Activated CD4-positive, alpha-beta memory T cell treated with anti-CD3 and anti-CD28 coated beads for 36 hours (primary cell): ENCODE measurements around the gene CCL20. TPM values are rescaled to one million over a fixed set of nuclear protein-coding genes. Genes with fewer than 3 reads are reported as not detected.

ENCODE experiments used
- CTCF ChIA-PET: fragments of 350-600 bp; sonication (Branson Sonifier 250); formaldehyde crosslinking; loops from one replicate; lab custom pipeline; 2021; ENCODE audit warnings: antibody characterized with exemption, inconsistent platforms; lab: Charles Lee
- POLR2A ChIA-PET: fragments of 350-600 bp; sonication (Branson Sonifier 250); formaldehyde crosslinking; loops from one replicate; lab custom pipeline; 2021; ENCODE audit warnings: antibody characterized with exemption; lab: Charles Lee
- DNase-seq: peaks from one replicate; pipeline ENCODE4 v3.0.0-alpha.2; 2020
- H3K27ac Mint-ChIP-seq: one replicate; pipeline ENCODE4 v1.8.0; 2021; ENCODE audit warnings: mixed read lengths
- H3K27me3 Mint-ChIP-seq: one replicate; pipeline ENCODE4 v1.8.0; 2021; ENCODE audit warnings: mixed read lengths
- H3K36me3 Mint-ChIP-seq: one replicate; pipeline ENCODE4 v1.8.0; 2021; ENCODE audit warnings: mixed read lengths
- H3K4me1 Mint-ChIP-seq: one replicate; pipeline ENCODE4 v1.8.0; 2021; ENCODE audit warnings: low read depth, mixed read lengths
- H3K4me3 Mint-ChIP-seq: one replicate; pipeline ENCODE4 v1.8.0; 2021; ENCODE audit warnings: mild to moderate bottlenecking, mixed read lengths
- H3K9me3 Mint-ChIP-seq: one replicate; pipeline ENCODE4 v1.8.0; 2021; ENCODE audit warnings: mixed read lengths
- intact Hi-C: fragments of 100-400 bp; cut with micrococcal nuclease; formaldehyde crosslinking; loops from one replicate; pipeline ENCODE4 v1.15.1; 2023
- total RNA-seq, 2 experiments: library from RNA; stranded (reverse); gene quantifications; one replicate each; pipeline ENCODE4 v1.2.3, GENCODE V29; 2021

The CCL20 gene, protein sequence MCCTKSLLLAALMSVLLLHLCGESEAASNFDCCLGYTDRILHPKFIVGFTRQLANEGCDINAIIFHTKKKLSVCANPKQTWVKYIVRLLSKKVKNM
- total RNA-seq: 10 to 100 TPM; 72.0 to 74.7 TPM

DNA sequence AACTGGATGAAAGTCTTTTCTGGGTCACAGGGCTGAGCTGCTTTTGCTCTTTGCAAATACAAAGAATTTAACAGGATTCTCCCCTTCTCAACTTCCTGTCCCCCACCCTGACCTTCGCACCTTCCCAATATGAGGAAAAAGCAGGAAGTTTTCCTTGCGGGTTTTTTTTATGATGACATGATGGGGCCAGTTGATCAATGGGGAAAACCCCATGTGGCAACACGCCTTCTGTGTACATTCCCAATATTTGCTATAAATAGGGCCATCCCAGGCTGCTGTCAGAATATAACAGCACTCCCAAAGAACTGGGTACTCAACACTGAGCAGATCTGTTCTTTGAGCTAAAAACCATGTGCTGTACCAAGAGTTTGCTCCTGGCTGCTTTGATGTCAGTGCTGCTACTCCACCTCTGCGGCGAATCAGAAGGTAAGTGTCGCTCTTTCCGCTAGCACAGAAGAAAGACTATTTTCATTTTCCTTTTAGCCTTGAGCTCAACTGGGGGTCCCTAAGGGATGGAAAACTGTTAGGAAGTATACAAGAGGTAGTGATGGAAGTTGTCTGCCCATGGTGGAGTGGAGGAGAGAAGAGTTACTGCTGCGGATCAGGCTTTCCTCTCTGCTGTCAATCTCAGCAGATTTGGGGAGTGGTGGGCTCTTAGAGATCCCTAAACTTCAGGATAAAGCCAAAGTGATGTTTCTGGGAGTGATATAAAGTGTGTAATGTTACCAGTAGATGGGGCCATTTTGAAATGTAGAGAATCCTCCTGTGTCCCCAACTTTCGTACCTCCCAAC is at the start of gene CCL20:
TSS of gene CCL20 (plus strand) at position 281 of the 792 bp plus-strand sequence. CDS start at position 351, 70 bp downstream.
- Mint-ChIP-seq H3K27me3 (no peaks in the 10 kb centered on the region), H3K4me3 (peak within 1 kb of the TSS; percentile 67), H3K36me3 (peaks cover 13% of the 10 kb centered on the region), H3K27ac (peak within 1 kb of the TSS; percentile 78), H3K4me1 (peaks cover 37% of the 10 kb centered on the region), H3K9me3 (no peaks in the 10 kb centered on the region)
- intact Hi-C loops: loop anchor here (1.0 to 10.0 kb wide), 2 partner anchors 30 to 979 kb away; partner anchors contain the start of gene RHBDD1
- DNase-seq: no peak
- ChIA-PET POLR2A (interaction anchor here (0.5 to 3.6 kb wide), 4 partner anchors 8 to 43 kb away, joined by 3 to 29 read pairs (median 6); no protein-coding TSS in a partner anchor), CTCF (interaction anchor here (0.6 to 2.3 kb wide), 6 partner anchors 31 to 284 kb away, joined by 3 to 9 read pairs (median 4); no protein-coding TSS in a partner anchor)

DNA sequence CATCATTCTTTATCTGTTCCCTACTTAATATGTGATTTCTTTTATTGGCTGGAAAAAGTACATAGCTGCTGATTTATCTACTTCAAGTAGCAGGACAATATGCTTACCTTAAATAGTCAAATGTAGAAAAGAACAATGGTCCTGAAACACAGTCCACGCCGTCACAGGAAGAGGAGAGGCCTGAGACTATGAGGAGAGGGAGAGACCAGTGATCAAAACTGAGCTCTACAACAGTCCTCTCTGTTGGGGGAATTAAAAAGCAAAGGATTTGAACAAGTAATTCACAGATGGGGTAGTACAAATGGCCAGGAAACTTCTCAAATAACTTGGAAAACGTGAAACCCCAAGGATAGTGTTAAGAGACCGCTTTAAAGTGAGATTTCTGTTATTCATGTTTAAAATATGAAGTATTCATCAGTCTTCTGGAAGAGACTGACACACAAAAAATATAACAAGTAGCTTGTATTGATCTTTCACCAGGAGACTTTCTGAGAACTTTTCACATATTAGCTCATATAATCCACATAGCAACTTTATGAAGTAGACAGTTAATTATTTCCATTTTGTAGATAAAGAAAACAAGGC is 47.8 kb upstream of the CCL20 start:
- ChIA-PET POLR2A (no interaction called here), CTCF (interaction anchor here (0.5 to 5.3 kb wide), 54 partner anchors 8 to 733 kb away, joined by 3 to 82 read pairs (median 4); partner anchors contain the start of genes AGFG1 and MFF)
- Mint-ChIP-seq H3K27ac (no peak overlapping the region), H3K27me3 (no peaks in the 10 kb centered on the region), H3K36me3 (no peaks in the 10 kb centered on the region), H3K4me3 (no peak overlapping the region), H3K9me3 (no peaks in the 10 kb centered on the region), H3K4me1 (no peaks in the 10 kb centered on the region)
- DNase-seq: no peak
- intact Hi-C loops: loop anchor here (1.0 to 5.0 kb wide), 4 partner anchors 108 to 635 kb away; partner anchors contain the start of gene AGFG1

DNA sequence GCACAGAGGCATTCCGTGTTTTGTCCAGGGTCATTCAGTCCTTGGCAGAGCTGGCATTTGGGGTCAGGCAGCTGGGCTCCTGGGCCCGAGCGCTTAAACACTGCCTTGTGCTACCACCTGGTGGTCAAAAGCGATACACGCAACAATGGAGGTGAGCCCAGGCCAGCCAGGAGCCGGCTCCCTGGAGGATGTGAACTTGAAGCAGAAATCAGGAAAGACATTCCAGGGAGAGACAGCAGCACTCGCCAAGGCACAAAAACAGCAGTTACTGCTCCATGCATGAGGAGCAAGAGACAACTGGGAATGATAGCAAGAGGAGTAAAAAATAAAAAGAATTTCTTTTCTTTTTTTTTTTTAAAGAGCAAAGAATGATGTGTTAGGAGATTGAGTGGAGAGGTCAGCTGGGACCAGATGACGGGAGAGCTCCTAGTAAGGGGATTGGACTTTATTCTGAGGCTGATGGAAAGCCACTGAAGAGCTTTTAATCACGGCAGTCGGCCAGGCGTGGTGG is 47.2 kb upstream of the CCL20 start:
- intact Hi-C loops: loop anchor here (1.0 to 5.0 kb wide), 4 partner anchors 108 to 636 kb away; partner anchors contain the start of gene AGFG1
- Mint-ChIP-seq H3K4me1 (no peaks in the 10 kb centered on the region), H3K27me3 (no peaks in the 10 kb centered on the region), H3K36me3 (no peaks in the 10 kb centered on the region), H3K9me3 (no peaks in the 10 kb centered on the region), H3K4me3 (no peak overlapping the region), H3K27ac (no peak overlapping the region)
- peak; percentile 72 for DNase-seq
- ChIA-PET CTCF (interaction anchor here (0.5 to 5.3 kb wide), 53 partner anchors 8 to 733 kb away, joined by 3 to 82 read pairs (median 4); partner anchors contain the start of genes AGFG1 and MFF), POLR2A (no interaction called here)

DNA sequence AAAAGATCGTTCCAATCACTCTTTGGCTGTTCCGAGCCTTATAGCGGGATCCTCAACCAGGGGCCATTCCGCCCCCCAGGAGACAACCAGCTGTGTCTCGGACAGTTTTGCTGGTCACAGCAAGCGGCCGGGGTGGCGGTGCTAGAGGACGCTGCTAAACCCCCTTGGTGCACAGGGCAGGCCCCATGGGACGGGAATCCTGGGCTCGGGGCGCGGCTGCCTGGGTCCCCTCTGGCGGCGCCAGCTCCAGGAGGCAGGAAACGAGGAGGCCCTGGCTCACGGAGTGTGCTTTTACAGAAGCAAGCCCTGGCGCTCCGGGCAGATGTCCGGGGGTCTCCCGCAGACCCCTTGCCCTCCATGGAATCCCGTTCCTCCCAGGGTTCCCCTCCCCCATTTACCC is 45.8 kb upstream of the CCL20 start:
- no peaks in the 10 kb centered on the region for H3K9me3 Mint-ChIP-seq
- no peaks in the 10 kb centered on the region for H3K4me1 Mint-ChIP-seq
- no peak overlapping the region for H3K4me3 Mint-ChIP-seq
- no peak for DNase-seq
- H3K27ac Mint-ChIP-seq: no peak overlapping the region
- ChIA-PET CTCF (interaction anchor here (1.5 to 5.3 kb wide), 3 partner anchors 94 to 112 kb away, joined by 3 to 82 read pairs (median 4); no protein-coding TSS in a partner anchor), POLR2A (no interaction called here)
- no peaks in the 10 kb centered on the region for H3K27me3 Mint-ChIP-seq
- no peaks in the 10 kb centered on the region for H3K36me3 Mint-ChIP-seq
- intact Hi-C loops: loop anchor here (2.0 to 5.0 kb wide), 2 partner anchors 296 to 637 kb away; partner anchors contain the start of gene AGFG1

DNA sequence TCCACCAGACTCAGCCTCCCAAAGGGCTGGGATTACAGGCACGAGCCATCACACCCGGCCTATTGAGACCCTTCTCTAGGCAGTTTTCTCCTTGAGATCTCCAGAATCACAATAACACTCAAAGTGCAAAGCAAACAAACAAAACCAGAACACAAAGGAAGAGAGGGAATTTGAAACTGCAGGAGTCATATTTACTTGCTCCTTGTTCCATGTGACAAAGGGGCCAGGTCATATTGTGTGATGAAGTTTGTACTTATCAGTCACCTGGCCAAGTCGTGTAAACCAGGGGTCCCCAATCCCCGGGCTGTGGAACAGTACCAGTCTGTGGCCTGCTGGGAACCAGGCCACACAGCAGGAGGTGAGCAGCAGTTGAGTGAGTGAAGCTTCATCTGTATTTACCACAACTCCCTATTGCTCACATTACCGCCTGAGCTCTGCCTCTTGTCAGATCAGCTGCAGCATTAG is 41.4 kb upstream of the CCL20 start:
- intact Hi-C loops: no loop called here
- H3K9me3 Mint-ChIP-seq: no peaks in the 10 kb centered on the region
- CTCF ChIA-PET: interaction anchor here (0.6 to 0.7 kb wide), 2 partner anchors 42 to 90 kb away, joined by 3 to 6 read pairs; no protein-coding TSS in a partner anchor

DNA sequence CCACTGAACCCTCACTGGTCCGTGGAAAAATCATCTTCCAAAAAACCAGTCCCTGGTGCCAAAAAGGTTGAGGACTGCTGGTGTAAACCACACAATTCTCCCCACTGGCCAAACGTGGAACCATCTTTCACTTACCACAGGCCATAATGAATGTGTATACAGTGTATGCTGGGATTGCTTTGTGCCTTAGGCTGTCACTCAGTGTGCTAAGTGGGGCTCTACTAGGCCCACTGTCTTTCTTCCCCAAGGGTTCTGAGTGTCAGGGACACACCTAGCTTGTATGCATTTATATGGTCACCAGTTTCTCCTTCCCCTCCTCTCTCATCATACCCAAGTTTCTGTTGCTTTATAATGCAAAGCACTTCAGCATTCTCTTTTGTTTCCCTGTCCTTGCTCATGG is 40.7 kb upstream of the CCL20 start:
- Mint-ChIP-seq H3K27ac (no peak overlapping the region), H3K27me3 (no peaks in the 10 kb centered on the region), H3K36me3 (no peaks in the 10 kb centered on the region), H3K4me3 (no peak overlapping the region), H3K9me3 (no peaks in the 10 kb centered on the region), H3K4me1 (peaks cover 16% of the 10 kb centered on the region)
- intact Hi-C loops: no loop called here
- ChIA-PET CTCF (interaction anchor here (0.7 to 2.4 kb wide), 4 partner anchors 9 to 90 kb away, joined by 3 to 17 read pairs (median 4); partner anchors contain the start of gene CCL20), POLR2A (no interaction called here)
- no peak for DNase-seq

More for the DNA sequence above, 41.4 kb upstream of the CCL20 start:
- DNase-seq: no peak
- no peak overlapping the region for H3K4me3 Mint-ChIP-seq
- POLR2A ChIA-PET: no interaction called here
- no peak overlapping the region for H3K27ac Mint-ChIP-seq
- H3K27me3 Mint-ChIP-seq: no peaks in the 10 kb centered on the region
- no peaks in the 10 kb centered on the region for H3K36me3 Mint-ChIP-seq
- peaks cover 16% of the 10 kb centered on the region for H3K4me1 Mint-ChIP-seq

DNA sequence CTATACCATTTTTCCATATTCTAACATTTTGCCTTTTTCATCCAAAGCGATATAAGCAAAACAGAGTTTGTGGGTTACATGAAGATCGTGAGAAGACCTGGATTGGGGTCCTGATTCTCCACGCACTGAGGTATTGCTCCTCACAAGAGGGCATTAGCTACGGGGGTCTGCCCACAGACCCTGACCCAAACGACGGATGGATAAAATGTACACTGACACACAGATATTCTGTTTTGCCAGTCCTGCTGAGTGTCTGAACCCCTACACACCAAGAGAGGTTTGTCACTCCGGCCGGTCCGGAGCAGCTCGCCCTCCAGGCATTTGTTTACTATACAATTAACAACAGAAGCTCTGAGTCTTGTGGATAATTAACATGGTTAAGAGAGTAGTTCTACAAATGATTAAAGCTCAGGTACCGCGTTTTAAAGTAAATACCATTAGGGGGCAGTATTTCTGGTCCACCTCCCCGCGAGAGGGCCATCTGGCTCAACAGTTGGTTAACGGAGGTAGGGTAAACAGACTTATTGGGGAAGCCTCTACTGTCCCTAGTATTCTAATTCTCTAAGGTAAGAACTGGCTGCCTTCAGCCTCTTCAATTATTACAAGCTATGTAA is 39.5 kb upstream of the CCL20 start:
- Mint-ChIP-seq H3K36me3 (no peaks in the 10 kb centered on the region), H3K9me3 (no peaks in the 10 kb centered on the region), H3K4me1 (peaks cover 16% of the 10 kb centered on the region), H3K27ac (peak overlapping the region; percentile 50), H3K4me3 (no peak overlapping the region), H3K27me3 (no peaks in the 10 kb centered on the region)
- ChIA-PET CTCF (interaction anchor here (0.7 to 2.7 kb wide), 14 partner anchors 8 to 398 kb away, joined by 3 to 29 read pairs (median 3); partner anchors contain the start of gene CCL20), POLR2A (interaction anchor here (0.8 to 1.4 kb wide), 3 partner anchors 9 to 89 kb away, joined by 3 to 7 read pairs (median 3); no protein-coding TSS in a partner anchor)
- intact Hi-C loops: loop anchor here (1.0 kb wide), 2 partner anchors 88 to 110 kb away; no protein-coding TSS in a partner anchor
- DNase-seq: peak; percentile 37

DNA sequence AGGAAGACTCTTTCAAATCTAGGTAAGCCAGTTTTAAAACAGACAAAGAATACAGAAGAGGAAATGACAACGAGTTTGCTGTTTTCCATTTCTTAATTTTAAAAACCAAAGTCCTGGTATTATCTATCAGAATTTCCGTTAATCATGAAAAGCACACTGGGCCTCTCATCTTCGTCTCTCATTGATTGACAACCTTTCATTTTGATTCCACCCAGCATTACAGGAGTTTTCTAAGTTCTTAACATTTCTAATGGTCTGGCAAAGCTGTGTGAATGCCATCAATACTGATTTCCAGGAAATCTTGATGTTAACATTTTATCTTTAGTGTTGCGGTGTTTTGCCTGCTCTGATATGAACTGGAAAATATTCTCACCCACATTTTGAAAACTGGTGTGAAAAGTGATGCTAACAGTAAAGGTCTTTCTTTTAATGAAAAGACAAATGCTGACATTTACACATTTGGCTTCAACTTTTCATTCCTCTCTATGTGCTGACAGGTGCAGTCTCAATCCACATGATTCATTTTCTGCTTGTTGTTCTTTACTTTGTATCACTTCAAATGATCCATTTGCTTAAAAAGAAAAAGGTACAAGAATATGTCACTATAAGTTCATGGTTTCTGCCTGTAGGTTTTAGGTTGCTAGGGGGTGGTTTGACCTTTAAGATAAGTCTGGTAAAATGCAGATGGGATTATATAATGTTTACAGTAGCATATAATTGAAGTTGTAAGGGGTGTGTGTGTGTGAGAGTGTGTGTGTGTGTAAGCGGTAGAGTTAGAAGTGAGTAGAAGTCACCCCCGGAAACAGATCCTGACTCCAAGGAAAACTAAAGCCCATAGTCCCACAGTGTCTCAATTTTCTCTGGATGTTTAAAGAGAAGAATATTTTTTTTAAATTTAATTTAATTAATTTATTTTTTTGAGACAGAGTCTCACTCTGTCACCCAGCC is 38.5 kb upstream of the CCL20 start:
- intact Hi-C loops: loop anchor here (1.0 kb wide), 3 partner anchors 43 to 109 kb away; no protein-coding TSS in a partner anchor
- peaks cover 16% of the 10 kb centered on the region for H3K4me1 Mint-ChIP-seq
- ChIA-PET POLR2A (interaction anchor here (0.8 to 1.4 kb wide), 2 partner anchors 8 to 88 kb away, joined by 3 to 7 read pairs; no protein-coding TSS in a partner anchor), CTCF (interaction anchor here (0.8 to 2.7 kb wide), 10 partner anchors 8 to 399 kb away, joined by 3 to 29 read pairs (median 6); no protein-coding TSS in a partner anchor)
- H3K9me3 Mint-ChIP-seq: no peaks in the 10 kb centered on the region
- peak overlapping the region; percentile 1 for H3K4me3 Mint-ChIP-seq
- DNase-seq: no peak
- peak overlapping the region; percentile 50 for H3K27ac Mint-ChIP-seq
- no peaks in the 10 kb centered on the region for H3K36me3 Mint-ChIP-seq
- no peaks in the 10 kb centered on the region for H3K27me3 Mint-ChIP-seq

DNA sequence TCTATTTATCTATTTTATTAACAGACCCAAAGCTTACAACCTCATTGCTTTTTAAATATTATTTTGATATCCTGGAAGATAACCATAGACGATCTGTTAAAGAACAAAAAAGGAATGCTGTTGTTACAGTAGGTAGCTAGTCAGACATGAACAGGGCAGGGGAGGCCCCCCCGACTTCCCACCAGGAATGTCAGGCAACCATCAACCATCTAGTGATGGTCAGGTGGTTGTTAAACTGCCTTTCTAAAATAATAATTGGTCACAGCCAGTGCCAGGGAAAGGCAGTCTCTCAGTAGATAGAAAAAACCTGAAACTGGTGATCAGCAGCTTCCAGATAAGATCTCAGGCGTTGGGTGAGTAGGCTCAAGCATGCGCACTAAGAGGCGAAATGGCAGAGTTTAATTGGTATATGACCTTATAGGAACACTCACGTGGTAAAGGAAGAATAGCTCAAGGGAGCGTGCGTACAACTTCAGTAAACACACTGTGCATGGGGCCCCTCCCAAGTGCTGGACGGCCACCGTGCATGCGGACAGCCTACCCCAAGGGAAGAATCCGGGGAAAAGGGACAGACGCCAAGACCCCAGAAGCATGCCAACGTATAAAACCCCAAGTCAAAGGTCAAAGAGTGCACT is 32.5 kb upstream of the CCL20 start:
- POLR2A ChIA-PET: no interaction called here
- H3K27me3 Mint-ChIP-seq: peaks cover 5% of the 10 kb centered on the region
- intact Hi-C loops: loop anchor here (10.0 kb wide), 1 partner anchor 946 kb away; the partner anchor contains the start of gene RHBDD1
- CTCF ChIA-PET: interaction anchor here (0.9 to 1.9 kb wide), 2 partner anchors 15 to 24 kb away, joined by 3 to 4 read pairs; no protein-coding TSS in a partner anchor
- no peak overlapping the region for H3K27ac Mint-ChIP-seq
- no peak overlapping the region for H3K4me3 Mint-ChIP-seq
- H3K9me3 Mint-ChIP-seq: no peaks in the 10 kb centered on the region
- no peak for DNase-seq
- peaks cover 19% of the 10 kb centered on the region for H3K4me1 Mint-ChIP-seq
- H3K36me3 Mint-ChIP-seq: no peaks in the 10 kb centered on the region
